NCI-H69 (cell line): Measurements from ENCODE around the gene RHOG.
"Not testable (repeated sequence)": the region's sequence is repeated elsewhere in the genome, so short reads cannot be mapped to it uniquely, and the experiment has no call there.

ENCODE experiments used
- DNase-seq: peaks from one replicate; lab custom pipeline; 2025; lab: John Stamatoyannopoulos, UW

The RHOG gene

GRCh38 chr11:3840870-3841425, at the start of gene RHOG:
TSS of gene RHOG (minus strand) at chr11:3840959. CDS start at chr11:3828138, 12,821 bp downstream.
- peak; percentile 86 for DNase-seq

- DNase-seq: no peak
Observed at GRCh38 chr11:3890014-3890413, 49.3 kb upstream of the RHOG start.

- DNase-seq: no peak
Observed at GRCh38 chr11:3888876-3889275, 48.1 kb upstream of the RHOG start.

DNA sequence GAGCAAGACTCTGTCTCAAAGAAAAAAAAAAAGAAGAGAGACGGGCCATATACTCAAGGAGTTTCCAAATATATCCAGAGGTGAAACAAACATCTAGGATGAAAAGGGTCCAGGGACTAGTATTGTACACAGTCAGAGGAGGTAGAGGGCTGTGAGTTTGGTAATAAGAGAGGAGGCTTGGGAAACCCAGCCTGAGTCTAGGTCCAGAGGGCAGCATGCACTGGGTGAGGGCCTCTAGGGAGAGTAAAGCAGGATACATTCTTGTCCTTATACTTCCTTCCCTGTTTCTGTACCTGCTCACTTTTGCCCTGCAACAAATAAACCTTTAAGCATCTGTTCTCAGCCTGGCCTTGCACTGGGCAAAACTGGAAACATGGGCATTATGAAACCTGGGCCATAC, 46.2 kb upstream of the RHOG start:
- DNase-seq: no peak

- DNase-seq: no peak
Observed at GRCh38 chr11:3885855-3886254, 45.1 kb upstream of the RHOG start.

GRCh38 chr11:3882655-3883054, 41.9 kb upstream of the RHOG start:
- DNase-seq: no peak

DNA sequence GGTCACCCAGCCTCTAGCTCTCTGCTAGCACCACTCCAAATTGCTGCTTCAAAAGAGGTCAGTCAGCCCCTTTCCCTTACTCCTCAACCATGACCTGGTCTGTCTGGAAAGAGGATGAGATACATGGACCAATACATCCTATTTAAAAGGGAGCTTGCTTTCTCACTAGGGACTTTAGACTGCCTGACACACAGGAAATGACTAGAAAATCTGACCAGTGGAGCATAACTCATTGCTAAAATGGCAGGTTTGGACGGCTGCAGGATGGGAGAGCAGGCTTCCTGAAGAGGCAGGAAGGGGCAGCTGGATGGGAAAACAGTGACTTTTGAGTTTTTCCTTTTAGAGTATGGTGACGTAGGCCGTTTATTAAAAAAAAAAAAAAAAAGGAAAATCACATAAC, 40.0 kb upstream of the RHOG start:
- DNase-seq: peak; percentile 49

- no peak for DNase-seq
Observed at GRCh38 chr11:3879967-3880542, 39.3 kb upstream of the RHOG start.

DNA sequence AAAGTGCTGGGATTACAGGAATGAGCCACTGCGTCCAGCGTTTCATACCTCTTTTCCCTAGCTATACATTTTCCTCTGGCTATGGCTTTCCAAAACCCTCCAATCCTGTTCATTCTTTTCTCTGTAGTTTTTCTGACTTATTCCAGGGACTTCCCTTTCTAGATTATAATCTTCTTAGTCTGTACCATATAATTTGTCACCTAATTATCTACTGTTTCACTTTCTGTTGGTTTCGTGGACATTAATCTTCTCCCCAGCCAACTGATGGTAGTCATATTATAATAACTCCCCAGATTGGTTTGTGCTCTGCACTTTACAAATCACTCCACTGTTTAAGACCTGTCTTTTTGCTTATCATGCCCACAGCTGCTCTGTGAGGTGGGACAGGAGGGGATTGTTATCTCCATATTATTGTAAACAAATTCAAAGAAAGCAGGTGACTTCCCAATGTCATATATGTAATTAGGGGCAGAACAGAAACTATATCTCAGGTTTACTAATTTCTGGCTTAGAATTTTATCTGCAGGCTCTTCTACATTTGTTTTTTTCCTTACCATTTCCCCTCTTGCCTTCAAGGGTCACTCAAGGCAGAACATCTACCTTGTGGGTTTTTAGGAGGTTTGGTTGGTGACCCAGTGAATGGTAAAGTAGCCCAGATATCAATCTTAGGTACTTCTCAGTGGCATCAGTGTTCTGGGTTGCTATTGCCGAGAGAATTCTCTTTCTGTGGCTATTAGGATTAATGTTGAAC, 38.6 kb upstream of the RHOG start:
- peak; percentile 40 for DNase-seq

GRCh38 chr11:3878258-3878584, 37.5 kb upstream of the RHOG start:
- DNase-seq: no peak

GRCh38 chr11:3877364-3878257, 36.9 kb upstream of the RHOG start:
- DNase-seq: peak; percentile 94

GRCh38 chr11:3876613-3877012, 35.9 kb upstream of the RHOG start:
- DNase-seq: no peak

GRCh38 chr11:3873712-3874349, 33.1 kb upstream of the RHOG start:
- DNase-seq: peak; percentile 69

DNA sequence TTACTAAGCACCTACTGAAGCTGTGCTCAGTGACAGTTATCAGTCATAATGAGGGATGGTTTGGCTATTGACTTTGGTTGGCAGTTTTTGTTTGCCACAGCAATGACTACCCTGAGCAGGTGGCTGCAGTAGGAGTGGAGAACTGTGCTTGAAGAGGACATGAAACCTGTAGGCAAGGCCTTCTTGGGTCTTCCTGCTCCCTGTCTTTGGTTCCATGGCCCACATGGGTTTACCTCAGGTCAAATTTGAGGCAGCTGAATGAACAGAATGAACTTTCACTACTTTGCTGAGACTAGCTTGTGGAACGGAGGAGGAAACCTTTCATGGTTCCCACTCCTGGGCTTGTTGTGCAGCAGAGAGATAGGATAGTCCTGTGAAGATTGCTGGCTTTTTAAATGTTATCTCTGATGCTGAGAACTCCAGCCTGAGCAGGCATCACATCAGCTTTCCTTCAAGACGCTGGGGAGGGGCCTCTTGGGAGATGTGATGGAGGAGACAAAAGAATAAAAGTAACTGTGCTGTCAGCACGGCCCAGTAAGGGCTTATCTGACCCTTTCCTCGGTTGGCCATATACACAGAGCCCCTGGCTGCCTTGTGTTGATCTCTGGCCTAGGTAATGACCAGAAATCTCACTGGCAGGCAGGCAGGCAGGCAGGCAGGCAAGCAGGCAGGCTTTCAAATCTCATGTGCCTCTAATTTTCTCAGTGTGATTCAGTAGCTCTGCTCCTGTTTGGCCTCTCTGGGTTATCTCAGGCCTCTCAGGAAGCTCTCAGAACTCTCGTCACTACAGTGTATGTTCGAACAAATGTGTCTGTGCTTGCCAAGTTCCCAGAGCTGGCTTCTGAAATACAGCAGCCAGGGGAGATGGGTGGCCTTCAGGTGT, 26.7 kb upstream of the RHOG start:
- no peak for DNase-seq

DNA sequence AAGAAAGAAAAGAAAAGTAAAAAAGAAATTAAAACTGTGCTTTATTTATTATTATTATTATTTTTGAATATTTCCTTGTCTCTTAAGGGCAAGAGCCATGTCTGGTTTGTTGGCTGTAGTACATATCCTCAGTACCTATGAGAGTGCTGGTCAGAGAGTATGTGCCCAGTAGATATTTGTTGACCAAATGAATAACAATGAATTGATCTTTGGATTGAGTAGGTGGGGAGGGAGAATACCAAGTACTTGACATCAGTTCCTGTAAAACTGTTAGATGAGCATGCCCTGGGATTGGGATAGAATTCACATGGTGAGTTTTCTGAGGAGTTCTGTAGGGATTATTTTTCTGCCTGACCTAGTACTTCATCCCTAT, 26.1 kb upstream of the RHOG start:
- no peak for DNase-seq

- DNase-seq: no peak
Observed at GRCh38 chr11:3866206-3866605, 25.4 kb upstream of the RHOG start.

GRCh38 chr11:3865388-3866193, 24.8 kb upstream of the RHOG start:
- DNase-seq: no peak

DNA sequence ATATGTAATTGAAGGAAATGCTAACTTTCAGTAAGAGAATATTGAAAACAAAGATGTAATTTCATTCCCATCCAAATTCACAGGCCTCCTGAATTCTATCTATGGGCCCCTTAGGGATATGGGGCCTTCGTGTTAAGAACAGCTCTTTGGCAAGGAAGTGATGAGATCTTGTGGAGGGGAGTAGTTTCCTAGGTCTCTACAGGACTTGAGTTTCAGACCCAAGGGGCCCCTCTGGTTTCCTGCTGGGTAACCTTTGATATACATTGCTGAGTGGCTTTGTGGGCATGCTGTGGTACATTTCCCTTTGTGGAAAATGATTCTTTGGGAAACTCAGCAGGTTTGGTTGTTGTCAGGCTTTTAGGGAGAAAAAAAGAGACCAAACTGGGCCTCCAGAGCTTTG, 20.9 kb upstream of the RHOG start:
- DNase-seq: no peak

DNA sequence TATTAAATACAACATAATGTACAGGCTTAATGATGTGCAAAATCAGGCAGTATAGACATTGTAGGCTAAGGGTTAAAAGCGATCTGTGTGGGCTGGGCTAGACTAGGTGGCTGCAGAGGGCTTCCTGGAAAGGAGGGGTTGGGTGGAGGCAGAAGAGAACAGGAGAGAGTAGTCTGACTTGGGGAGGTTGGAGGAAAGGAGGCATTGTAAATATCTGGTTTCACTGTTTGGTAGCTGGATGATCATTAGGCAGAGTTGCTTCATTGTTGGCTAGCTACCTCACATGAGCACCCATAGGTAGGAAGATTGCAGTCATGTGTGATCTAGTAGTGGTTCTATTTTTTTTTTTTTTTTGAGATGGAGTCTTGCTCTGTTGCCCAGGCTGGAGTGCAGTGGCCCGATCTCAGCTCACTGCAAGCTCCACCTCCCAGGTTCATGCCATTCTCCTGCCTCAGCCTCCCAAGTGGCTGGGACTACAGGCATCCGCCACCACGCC, 20.2 kb upstream of the RHOG start:
- not testable (repeated sequence) for DNase-seq

GRCh38 chr11:3860375-3860774, 19.6 kb upstream of the RHOG start:
- no peak for DNase-seq
